ENCODE results near the gene ABCB8.

DNA sequence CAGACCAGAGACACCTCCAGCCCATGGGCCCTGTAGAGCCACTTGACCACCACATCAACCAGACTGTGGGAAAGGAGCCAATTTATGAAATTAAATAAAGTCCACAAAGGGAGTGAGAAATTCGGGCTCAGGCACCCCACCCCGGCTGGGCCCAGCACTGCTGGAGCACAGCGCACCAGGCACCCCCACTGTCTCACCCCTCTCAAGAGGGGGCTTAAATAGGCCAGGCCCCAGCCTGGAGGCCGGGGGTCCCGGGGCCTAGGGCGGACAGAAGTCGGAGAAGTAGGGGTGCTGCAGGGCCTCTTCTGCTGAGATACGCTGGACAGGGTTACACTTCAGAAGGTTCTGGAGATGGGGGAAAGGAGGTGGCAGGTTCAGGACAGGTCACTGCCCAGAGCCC, 25.5 kb downstream of the ABCB8 start:
- no peak for TF ChIP-seq POLR2A (IDR thresholded peaks at IDR 0.05)
- TF ChIP-seq, protein P1, sequence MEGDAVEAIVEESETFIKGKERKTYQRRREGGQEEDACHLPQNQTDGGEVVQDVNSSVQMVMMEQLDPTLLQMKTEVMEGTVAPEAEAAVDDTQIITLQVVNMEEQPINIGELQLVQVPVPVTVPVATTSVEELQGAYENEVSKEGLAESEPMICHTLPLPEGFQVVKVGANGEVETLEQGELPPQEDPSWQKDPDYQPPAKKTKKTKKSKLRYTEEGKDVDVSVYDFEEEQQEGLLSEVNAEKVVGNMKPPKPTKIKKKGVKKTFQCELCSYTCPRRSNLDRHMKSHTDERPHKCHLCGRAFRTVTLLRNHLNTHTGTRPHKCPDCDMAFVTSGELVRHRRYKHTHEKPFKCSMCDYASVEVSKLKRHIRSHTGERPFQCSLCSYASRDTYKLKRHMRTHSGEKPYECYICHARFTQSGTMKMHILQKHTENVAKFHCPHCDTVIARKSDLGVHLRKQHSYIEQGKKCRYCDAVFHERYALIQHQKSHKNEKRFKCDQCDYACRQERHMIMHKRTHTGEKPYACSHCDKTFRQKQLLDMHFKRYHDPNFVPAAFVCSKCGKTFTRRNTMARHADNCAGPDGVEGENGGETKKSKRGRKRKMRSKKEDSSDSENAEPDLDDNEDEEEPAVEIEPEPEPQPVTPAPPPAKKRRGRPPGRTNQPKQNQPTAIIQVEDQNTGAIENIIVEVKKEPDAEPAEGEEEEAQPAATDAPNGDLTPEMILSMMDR (IDR thresholded peaks at IDR 0.05), result no peak

Data from tibial nerve (tissue), 3 donors.